ENCODE measurements around the gene PHYHD1. TPM values are rescaled to one million over a fixed set of nuclear protein-coding genes. Genes with fewer than 3 reads are reported as not detected.
A peak's percentile ranks its signal among the peaks of the same experiment; 100 is the strongest.

Gene PHYHD1
- total RNA-seq, 5 donors from 2014 or later (not counting 1 experiment from before 2014, with no cell fraction given): 0.53 to 5.5 (median 3.3) TPM

DNA sequence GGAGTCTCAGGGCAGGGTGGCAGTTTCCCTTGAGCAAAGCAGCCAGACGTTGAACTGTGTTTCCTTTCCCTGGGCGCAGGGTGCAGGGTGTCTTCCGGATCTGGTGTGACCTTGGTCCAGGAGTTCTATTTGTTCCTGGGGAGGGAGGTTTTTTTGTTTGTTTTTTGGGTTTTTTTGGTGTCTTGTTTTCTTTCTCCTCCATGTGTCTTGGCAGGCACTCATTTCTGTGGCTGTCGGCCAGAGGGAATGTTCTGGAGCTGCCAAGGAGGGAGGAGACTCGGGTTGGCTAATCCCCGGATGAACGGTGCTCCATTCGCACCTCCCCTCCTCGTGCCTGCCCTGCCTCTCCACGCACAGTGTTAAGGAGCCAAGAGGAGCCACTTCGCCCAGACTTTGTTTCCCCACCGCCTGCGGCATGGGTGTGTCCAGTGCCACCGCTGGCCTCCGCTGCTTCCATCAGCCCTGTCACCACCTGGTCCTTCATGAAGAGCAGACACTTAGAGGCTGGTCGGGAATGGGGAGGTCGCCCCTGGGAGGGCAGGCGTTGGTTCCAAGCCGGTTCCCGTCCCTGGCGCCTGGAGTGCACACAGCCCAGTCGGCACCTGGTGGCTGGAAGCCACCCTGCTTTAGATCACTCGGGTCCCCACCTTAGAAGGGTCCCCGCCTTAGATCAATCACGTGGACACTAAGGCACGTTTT is 3.5 kb upstream of the PHYHD1 start:
- ChIA-PET POLR2A (interaction anchor here in 1 of 2 donors (0.6 to 0.7 kb wide), 2 partner anchors 19 to 85 kb away, joined by 7 read pairs; no protein-coding TSS in a partner anchor), CTCF (interaction anchor here in 1 of 2 donors (0.6 kb wide), 1 partner anchor 16 kb away, joined by 3 read pairs; no protein-coding TSS in a partner anchor)
- H3K4me3 ChIP-seq (ENCODE audit: control insufficient read depth in 1 of 2, extremely low read depth in 1 of 2, low read length in 1 of 2): no peak overlapping the region
- Mint-ChIP-seq H3K27ac (peak overlapping the region in 1 of 2 donors; percentile 74), H3K4me3 (no peak overlapping the region), H3K36me3 (peaks cover 30% of the 10 kb centered on the region), H3K9me3 (no peaks in the 10 kb centered on the region), H3K27me3 (no peaks in the 10 kb centered on the region), H3K4me1 (peaks cover 10 to 33% (median 28%) of the 10 kb centered on the region in 3 donors)
- H3K27ac ChIP-seq (ENCODE audit: low read length): no peak overlapping the region
- H3K4me1 ChIP-seq (ENCODE audit: control insufficient read depth in 1 of 2, extremely low read depth in 1 of 2, insufficient read depth in 2 of 2, low read length in 2 of 2): peaks cover 2 to 34% of the 10 kb centered on the region in 2 experiments
- ATAC-seq (replicated peaks in 1 of 4) (no peak), DNase-seq (no peak)
- WGBS (ENCODE audit: insufficient coverage): 97% methylated on average over 22 of the region's 26 CpGs
- H3K36me3 ChIP-seq (ENCODE audit: control insufficient read depth in 2 of 2, extremely low read depth in 1 of 2, insufficient read depth in 1 of 2, low read length in 1 of 2): peaks cover 33 to 45% of the 10 kb centered on the region in 2 donors
- H3K9me3 ChIP-seq: no peaks in the 10 kb centered on the region
- peaks cover 0 to 7% of the 10 kb centered on the region in 2 experiments for H3K27me3 ChIP-seq (replicated peaks in 1 of 2; ENCODE audit: control insufficient read depth in 2 of 2, extremely low read depth in 1 of 2, insufficient read depth in 2 of 2, low read length in 1 of 2)

DNA sequence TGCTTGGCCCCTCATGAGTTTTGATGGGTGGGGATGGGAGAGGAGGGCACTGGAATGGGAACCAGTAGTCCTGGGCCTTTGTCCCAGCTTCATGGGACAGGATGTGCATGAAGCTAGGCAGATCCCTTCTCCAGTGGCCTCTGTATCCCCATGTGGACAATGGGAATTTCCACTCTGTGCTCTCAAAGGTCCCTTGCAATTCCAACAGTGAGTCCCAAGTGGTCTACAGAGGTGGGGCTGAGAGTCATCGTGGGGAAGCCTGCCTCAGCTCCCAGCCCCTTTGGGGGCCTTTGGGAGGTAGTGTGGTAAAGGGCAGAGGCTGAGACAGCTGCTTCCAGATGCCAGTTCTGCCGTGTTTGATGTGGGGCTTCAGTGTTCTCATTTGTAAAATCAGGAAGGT is 1.9 kb upstream of the PHYHD1 start:
- ChIA-PET CTCF (interaction anchor here in 1 of 2 donors (0.8 kb wide), 1 partner anchor 56 kb away, joined by 3 read pairs; no protein-coding TSS in a partner anchor), POLR2A (interaction anchor here in 1 of 2 donors (0.7 kb wide), 1 partner anchor 149 kb away, joined by 9 read pairs; no protein-coding TSS in a partner anchor)
- Histone ChIP-seq H3K4me1 (ENCODE audit: control insufficient read depth in 1 of 2, extremely low read depth in 1 of 2, insufficient read depth in 2 of 2, low read length in 2 of 2) (peaks cover 2 to 24% of the 10 kb centered on the region in 2 experiments), H3K27ac (ENCODE audit: low read length) (no peak overlapping the region), H3K36me3 (ENCODE audit: control insufficient read depth in 2 of 2, extremely low read depth in 1 of 2, insufficient read depth in 1 of 2, low read length in 1 of 2) (peaks cover 29 to 43% of the 10 kb centered on the region in 2 donors), H3K4me3 (ENCODE audit: control insufficient read depth in 1 of 2, extremely low read depth in 1 of 2, low read length in 1 of 2) (no peak overlapping the region), H3K9me3 (no peaks in the 10 kb centered on the region), H3K27me3 (replicated peaks in 1 of 2; ENCODE audit: control insufficient read depth in 2 of 2, extremely low read depth in 1 of 2, insufficient read depth in 2 of 2, low read length in 1 of 2) (peaks cover 0 to 7% of the 10 kb centered on the region in 2 experiments)
- 34% methylated on average over 2 of the region's 2 CpGs for WGBS (ENCODE audit: insufficient coverage)
- Mint-ChIP-seq H3K4me3 (no peak overlapping the region), H3K27me3 (no peaks in the 10 kb centered on the region), H3K9me3 (no peaks in the 10 kb centered on the region), H3K27ac (peak overlapping the region in 1 of 2 donors; percentile 25), H3K36me3 (peaks cover 22% of the 10 kb centered on the region), H3K4me1 (peaks cover 0 to 19% (median 14%) of the 10 kb centered on the region in 3 donors)
- no peak for DNase-seq
- ATAC-seq (replicated peaks in 1 of 4): no peak

DNA sequence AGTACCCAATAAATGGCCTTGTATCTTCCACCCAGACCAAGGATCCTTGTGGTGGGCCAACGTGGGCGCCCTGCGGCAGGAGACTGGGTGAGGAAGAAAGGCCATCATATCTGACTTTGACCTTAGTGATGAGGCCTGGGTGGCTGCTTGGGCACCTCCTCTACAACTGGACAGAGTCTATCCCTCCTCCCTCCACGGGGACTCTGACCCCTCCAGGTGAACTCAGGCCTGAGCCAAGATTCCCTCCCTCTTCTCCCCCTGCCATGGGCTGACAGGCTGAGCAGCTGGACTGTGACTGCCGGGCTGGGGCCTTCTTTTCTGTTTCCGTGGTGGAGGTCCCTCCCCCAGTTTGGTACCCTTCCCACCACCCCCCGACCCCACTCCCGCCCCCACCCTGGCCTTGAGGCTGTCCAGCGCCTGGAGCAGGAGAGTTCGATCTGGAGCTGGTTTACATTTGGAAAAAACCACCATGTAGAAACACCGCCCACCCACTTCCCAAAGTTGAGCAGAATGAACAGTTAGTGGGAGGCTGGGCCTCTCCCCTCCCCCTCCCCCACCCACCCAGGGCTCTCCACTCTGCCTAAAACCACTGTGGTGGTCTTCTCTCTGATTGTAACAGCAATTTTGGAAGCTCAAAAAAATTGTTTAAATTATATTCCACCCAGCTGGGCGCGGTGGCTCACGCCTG is 1.2 kb upstream of the PHYHD1 start:
- peaks cover 0 to 7% of the 10 kb centered on the region in 2 experiments for H3K27me3 ChIP-seq (replicated peaks in 1 of 2; ENCODE audit: control insufficient read depth in 2 of 2, extremely low read depth in 1 of 2, insufficient read depth in 2 of 2, low read length in 1 of 2)
- ChIA-PET POLR2A (no interaction called here), CTCF (no interaction called here)
- ATAC-seq (replicated peaks in 1 of 4): no peak
- Mint-ChIP-seq H3K4me3 (no peak overlapping the region), H3K9me3 (no peaks in the 10 kb centered on the region), H3K4me1 (peaks cover 0 to 15% (median 12%) of the 10 kb centered on the region in 3 donors), H3K27me3 (no peaks in the 10 kb centered on the region), H3K27ac (peak overlapping the region in 1 of 2 donors; percentile 25), H3K36me3 (peaks cover 22% of the 10 kb centered on the region)
- no peak for DNase-seq
- H3K9me3 ChIP-seq: no peaks in the 10 kb centered on the region
- H3K27ac ChIP-seq (ENCODE audit: low read length): no peak overlapping the region
- 80% methylated on average over 1 of the region's 14 CpGs for WGBS (ENCODE audit: insufficient coverage)
- peaks cover 26 to 42% of the 10 kb centered on the region in 2 donors for H3K36me3 ChIP-seq (ENCODE audit: control insufficient read depth in 2 of 2, extremely low read depth in 1 of 2, insufficient read depth in 1 of 2, low read length in 1 of 2)
- H3K4me3 ChIP-seq (ENCODE audit: control insufficient read depth in 1 of 2, extremely low read depth in 1 of 2, low read length in 1 of 2): no peak overlapping the region
- peaks cover 2 to 18% of the 10 kb centered on the region in 2 experiments for H3K4me1 ChIP-seq (ENCODE audit: control insufficient read depth in 1 of 2, extremely low read depth in 1 of 2, insufficient read depth in 2 of 2, low read length in 2 of 2)

DNA sequence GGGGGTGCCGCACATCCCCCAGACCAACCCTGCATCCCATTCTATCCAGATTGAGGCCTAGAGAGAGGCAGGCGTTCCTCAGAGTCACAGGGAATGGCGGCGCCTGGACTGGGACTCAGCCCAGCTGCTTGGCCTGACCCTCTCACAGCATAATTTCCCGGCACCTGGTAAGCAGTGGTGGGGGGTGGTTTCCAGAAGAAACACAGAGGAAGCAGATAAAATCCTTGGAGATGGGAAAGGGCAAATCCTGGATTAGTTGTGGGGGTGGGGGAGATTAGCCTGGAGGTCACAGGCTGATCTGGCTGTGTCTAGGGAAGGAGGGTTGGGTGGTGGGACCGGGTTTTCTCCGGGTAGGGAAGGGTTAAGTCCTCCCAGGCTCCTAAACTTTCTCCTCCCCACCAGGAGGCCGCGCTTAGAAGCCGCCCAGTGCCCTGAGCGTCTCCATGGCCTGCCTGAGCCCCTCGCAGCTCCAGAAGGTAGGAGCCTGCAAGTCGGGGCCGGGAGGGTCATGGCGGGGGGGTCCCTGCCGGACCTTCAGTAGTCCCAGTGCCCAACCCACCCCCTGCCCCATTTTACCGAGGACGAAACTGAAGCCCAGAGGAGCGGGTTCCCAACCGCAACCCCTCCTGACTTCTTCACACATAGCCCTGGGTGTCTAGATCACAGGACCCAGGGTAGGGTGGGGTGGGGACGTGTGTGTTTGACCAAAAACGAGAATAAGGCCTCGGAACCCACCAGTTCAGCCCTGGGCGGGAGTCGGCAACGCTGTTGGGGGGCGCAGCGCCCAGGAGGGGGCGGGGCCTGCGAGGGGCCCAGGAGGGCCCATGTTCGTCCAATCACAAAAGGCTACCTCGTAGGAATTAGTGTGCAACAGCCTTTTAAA is 1.3 kb downstream of the PHYHD1 start:
- Histone ChIP-seq H3K27me3 (replicated peaks in 1 of 2; ENCODE audit: control insufficient read depth in 2 of 2, extremely low read depth in 1 of 2, insufficient read depth in 2 of 2, low read length in 1 of 2) (peaks cover 0 to 8% of the 10 kb centered on the region in 2 experiments), H3K4me3 (ENCODE audit: control insufficient read depth in 1 of 2, extremely low read depth in 1 of 2, low read length in 1 of 2) (peak overlapping the region; percentile 12 to 15), H3K36me3 (ENCODE audit: control insufficient read depth in 2 of 2, extremely low read depth in 1 of 2, insufficient read depth in 1 of 2, low read length in 1 of 2) (peaks cover 14 to 19% of the 10 kb centered on the region in 2 donors), H3K9me3 (no peaks in the 10 kb centered on the region), H3K4me1 (ENCODE audit: control insufficient read depth in 1 of 2, extremely low read depth in 1 of 2, insufficient read depth in 2 of 2, low read length in 2 of 2) (peaks cover 6 to 19% of the 10 kb centered on the region in 2 experiments), H3K27ac (ENCODE audit: low read length) (peak overlapping the region; percentile 12)
- peaks cover 5 to 20% (median 11%) of the 10 kb centered on the region in 3 donors for H3K4me1 Mint-ChIP-seq
- H3K4me3 Mint-ChIP-seq: peak overlapping the region; percentile 24 to 44 (median 36)
- ATAC-seq (replicated peaks in 1 of 4) (peak; percentile 55 to 67 (median 60)), DNase-seq (peak in 4 of 35 experiments; percentile 7 to 25 (median 19))
- H3K27me3 Mint-ChIP-seq: no peaks in the 10 kb centered on the region
- peaks cover 14% of the 10 kb centered on the region for H3K36me3 Mint-ChIP-seq
- H3K27ac Mint-ChIP-seq: no peak overlapping the region
- POLR2A ChIA-PET: interaction anchor here in 1 of 2 donors (0.6 to 0.7 kb wide), 2 partner anchors 89 to 1943 kb away, joined by 3 to 10 read pairs; no protein-coding TSS in a partner anchor
- CTCF ChIA-PET: interaction anchor here in 1 of 2 donors (0.7 kb wide), 1 partner anchor 43 kb away, joined by 6 read pairs; no protein-coding TSS in a partner anchor
- WGBS (ENCODE audit: insufficient coverage): 56% methylated on average over 5 of the region's 32 CpGs
- no peaks in the 10 kb centered on the region for H3K9me3 Mint-ChIP-seq

DNA sequence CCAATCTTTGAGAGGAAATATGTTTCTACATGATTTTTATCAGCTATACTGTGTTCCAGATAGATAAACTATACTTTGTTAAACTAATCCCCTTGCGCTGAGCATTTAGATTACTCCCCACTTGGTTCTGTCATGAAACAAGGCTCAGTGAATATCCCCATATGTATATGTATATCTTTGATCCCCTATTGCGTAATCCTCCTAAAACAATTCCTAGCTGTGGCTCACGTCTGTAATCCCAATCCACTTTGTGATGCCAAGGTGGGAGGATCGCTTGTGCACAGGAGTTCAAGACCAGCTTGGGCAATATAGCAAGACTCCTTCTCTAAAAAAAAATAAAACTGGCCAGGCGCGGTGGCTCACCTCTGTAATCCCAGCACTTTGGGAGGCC is 2.7 kb downstream of the PHYHD1 start:
- H3K27me3 Mint-ChIP-seq: no peaks in the 10 kb centered on the region
- ChIA-PET CTCF (no interaction called here), POLR2A (interaction anchor here in 1 of 2 donors (0.7 kb wide), 1 partner anchor 98 kb away, joined by 6 read pairs; no protein-coding TSS in a partner anchor)
- DNase-seq: no peak
- Histone ChIP-seq H3K4me1 (ENCODE audit: control insufficient read depth in 1 of 2, extremely low read depth in 1 of 2, insufficient read depth in 2 of 2, low read length in 2 of 2) (peaks cover 9 to 30% of the 10 kb centered on the region in 2 experiments), H3K27ac (ENCODE audit: low read length) (no peak overlapping the region), H3K4me3 (ENCODE audit: control insufficient read depth in 1 of 2, extremely low read depth in 1 of 2, low read length in 1 of 2) (no peak overlapping the region), H3K9me3 (no peaks in the 10 kb centered on the region), H3K27me3 (replicated peaks in 1 of 2; ENCODE audit: control insufficient read depth in 2 of 2, extremely low read depth in 1 of 2, insufficient read depth in 2 of 2, low read length in 1 of 2) (peaks cover 0 to 8% of the 10 kb centered on the region in 2 experiments), H3K36me3 (ENCODE audit: control insufficient read depth in 2 of 2, extremely low read depth in 1 of 2, insufficient read depth in 1 of 2, low read length in 1 of 2) (peaks cover 9 to 10% of the 10 kb centered on the region in 2 donors)
- 83% methylated on average over 2 of the region's 6 CpGs for WGBS (ENCODE audit: insufficient coverage)
- peak overlapping the region in 1 of 3 donors; percentile 36 for H3K4me3 Mint-ChIP-seq
- H3K9me3 Mint-ChIP-seq: no peaks in the 10 kb centered on the region
- H3K27ac Mint-ChIP-seq: peak overlapping the region in 1 of 2 donors; percentile 5
- no peak for ATAC-seq (replicated peaks in 1 of 4)
- H3K36me3 Mint-ChIP-seq: peaks cover 5% of the 10 kb centered on the region
- H3K4me1 Mint-ChIP-seq: peaks cover 17 to 28% (median 18%) of the 10 kb centered on the region in 3 donors
